Uterus (tissue), 4 donors: ENCODE data around the gene TERT. TPM values are rescaled to one million over a fixed set of nuclear protein-coding genes. Genes with fewer than 3 reads are reported as not detected.

Source experiments
- DNase-seq, 2 donors: peaks; one replicate each; pipeline ENCODE4 v3.0.0-alpha.2; 2019 to 2020
- H3K27ac ChIP-seq, 2 donors: fragments of 200-600 bp; sonication (generic); 1 replicate in 1 of 2; 2 replicates in 1 of 2; pipeline ENCODE4 v1.5.1; 2016 to 2018
- H3K27me3 ChIP-seq, 2 donors: fragments of 200-600 bp; sonication (generic); one replicate each; pipeline ENCODE4 v1.5.1; 2018 to 2019; ENCODE audit warnings: control low read depth in 1 of 2
- H3K36me3 ChIP-seq, 2 donors: fragments of 200-600 bp; sonication (generic); one replicate each; pipeline ENCODE4 v1.5.1; 2019; ENCODE audit warnings: control low read depth in 1 of 2
- H3K4me1 ChIP-seq, 2 donors: fragments of 200-600 bp; sonication (generic); one replicate each; pipeline ENCODE4 v1.5.1; 2018 to 2019; ENCODE audit warnings: control low read depth in 1 of 2
- H3K4me3 ChIP-seq, 2 donors: fragments of 200-600 bp; sonication (generic); 1 replicate in 1 of 2; 2 replicates in 1 of 2; pipeline ENCODE4 v1.5.1; 2018 to 2019; ENCODE audit warnings: mild to moderate bottlenecking in 1 of 2
- H3K9me3 ChIP-seq, 2 donors: fragments of 200-600 bp; sonication (generic); one replicate each; pipeline ENCODE4 v1.5.1; 2019; ENCODE audit warnings: control low read depth in 1 of 2
- POLR2A ChIP-seq, 2 donors: fragments of 450-650 bp; IDR thresholded peaks; one replicate each; pipeline ENCODE4 v1.6.1; 2016; ENCODE audit warnings: antibody characterized with exemption in 2 of 2, mild to moderate bottlenecking in 1 of 2, moderate library complexity in 1 of 2
- intact Hi-C: fragments of 100-400 bp; cut with DNase I; formaldehyde crosslinking; loops from one replicate; pipeline ENCODE4 v1.15.1; 2023; ENCODE audit warnings: low total_unique reads
- total RNA-seq, 4 donors: library from RNA; depleted of rRNA in 3 of 4; stranded (reverse); fragments of >200 nt in 3 of 4; gene quantifications; one replicate each; pipeline versions ENCODE4 v1.1.0 to v1.2.4, GENCODE V29; 2014 to 2023
- TF ChIP-seq, protein P1 (sequence below), 4 experiments: fragments of 200-600 bp in 2 of 4; fragments of 450-650 bp in 2 of 4; sonication (generic) in 2 of 4; IDR thresholded peaks; one replicate each; pipeline ENCODE4 v1.5.1; 2016 to 2019; ENCODE audit warnings: antibody characterized with exemption in 4 of 4, mild to moderate bottlenecking in 2 of 4, moderate library complexity in 1 of 4
- donor health status: DM: yes; HTN: yes; CAD: no.

The TERT gene
- total RNA-seq, 4 donors from 2014 or later: 0.26 TPM; not detected in 3

DNA sequence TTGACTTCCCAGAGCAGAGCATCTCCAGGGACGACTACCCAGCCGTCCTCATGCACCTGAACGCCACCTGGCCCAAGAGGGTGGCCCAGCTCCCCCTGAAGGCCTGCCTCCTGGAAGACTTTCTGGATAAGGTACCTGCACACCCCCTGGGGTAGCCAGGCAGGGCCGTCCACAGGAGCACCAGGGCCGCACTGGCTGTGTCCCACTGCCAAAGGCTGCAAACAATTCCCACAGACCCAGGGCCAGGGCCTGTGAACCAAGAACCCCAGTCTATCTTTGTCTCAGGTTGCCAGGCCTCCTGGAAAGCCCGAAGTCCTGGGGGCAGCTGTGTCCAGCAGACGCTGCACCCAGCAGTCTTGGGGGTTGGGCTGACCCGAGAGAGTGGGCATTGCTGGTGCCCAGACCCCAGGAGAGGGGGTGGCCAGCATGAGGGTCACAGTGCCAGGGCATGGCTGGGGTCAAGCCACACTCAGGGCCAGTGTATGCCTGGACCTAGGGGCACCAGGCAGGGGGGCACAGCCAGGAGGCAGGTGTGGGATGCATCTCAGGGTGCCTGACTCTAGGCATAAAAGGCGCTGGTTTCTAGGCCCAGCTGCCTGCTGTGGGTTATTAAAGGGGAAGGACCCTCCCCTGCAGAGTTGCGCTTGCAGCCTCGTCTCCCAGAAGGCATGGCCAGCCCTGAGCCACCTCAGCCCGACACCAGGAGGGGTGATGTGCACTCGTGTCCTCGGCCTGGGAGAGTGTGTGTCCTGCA is 52.0 kb downstream of the TERT start:
- no peak for DNase-seq
- intact Hi-C loops: no loop called here
- Histone ChIP-seq H3K4me3 (no peak overlapping the region), H3K9me3 (no peaks in the 10 kb centered on the region), H3K27me3 (peaks cover 0 to 14% of the 10 kb centered on the region in 2 donors), H3K4me1 (no peaks in the 10 kb centered on the region), H3K36me3 (no peaks in the 10 kb centered on the region), H3K27ac (no peak overlapping the region)
- no peak for TF ChIP-seq POLR2A (IDR thresholded peaks at IDR 0.05)
- TF ChIP-seq, protein P1, sequence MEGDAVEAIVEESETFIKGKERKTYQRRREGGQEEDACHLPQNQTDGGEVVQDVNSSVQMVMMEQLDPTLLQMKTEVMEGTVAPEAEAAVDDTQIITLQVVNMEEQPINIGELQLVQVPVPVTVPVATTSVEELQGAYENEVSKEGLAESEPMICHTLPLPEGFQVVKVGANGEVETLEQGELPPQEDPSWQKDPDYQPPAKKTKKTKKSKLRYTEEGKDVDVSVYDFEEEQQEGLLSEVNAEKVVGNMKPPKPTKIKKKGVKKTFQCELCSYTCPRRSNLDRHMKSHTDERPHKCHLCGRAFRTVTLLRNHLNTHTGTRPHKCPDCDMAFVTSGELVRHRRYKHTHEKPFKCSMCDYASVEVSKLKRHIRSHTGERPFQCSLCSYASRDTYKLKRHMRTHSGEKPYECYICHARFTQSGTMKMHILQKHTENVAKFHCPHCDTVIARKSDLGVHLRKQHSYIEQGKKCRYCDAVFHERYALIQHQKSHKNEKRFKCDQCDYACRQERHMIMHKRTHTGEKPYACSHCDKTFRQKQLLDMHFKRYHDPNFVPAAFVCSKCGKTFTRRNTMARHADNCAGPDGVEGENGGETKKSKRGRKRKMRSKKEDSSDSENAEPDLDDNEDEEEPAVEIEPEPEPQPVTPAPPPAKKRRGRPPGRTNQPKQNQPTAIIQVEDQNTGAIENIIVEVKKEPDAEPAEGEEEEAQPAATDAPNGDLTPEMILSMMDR (IDR thresholded peaks at IDR 0.05): no peak

DNA sequence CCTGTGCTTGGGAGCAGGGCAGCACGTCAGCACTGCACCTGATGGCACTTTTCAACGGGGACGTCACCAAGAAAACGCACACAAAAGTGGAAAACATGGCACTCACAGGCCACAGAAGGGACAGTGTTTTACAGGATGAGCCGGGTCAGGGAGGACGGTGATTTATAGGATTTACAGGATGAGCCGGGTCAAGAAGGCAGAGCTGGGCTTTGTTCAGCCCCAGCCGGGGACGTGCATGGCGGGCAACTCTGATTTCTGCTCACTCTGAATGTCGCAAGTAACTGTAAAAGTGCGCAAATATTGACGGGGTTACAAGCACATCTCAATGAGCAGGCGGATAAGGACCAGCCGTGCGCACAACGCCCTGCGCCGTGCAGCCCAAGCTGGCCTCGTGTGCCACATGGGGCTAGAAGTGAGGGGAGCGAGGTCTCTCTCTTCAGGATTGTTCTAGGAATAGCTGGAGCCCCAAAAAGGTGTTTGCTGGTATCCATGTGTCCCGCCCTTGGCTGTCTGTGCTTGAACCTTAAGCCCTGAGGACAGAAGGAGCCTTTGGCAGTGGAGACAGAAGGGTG is 53.3 kb downstream of the TERT start:
- Histone ChIP-seq H3K27ac (no peak overlapping the region), H3K4me1 (no peaks in the 10 kb centered on the region), H3K36me3 (no peaks in the 10 kb centered on the region), H3K4me3 (no peak overlapping the region), H3K27me3 (peaks cover 0 to 13% of the 10 kb centered on the region in 2 donors), H3K9me3 (no peaks in the 10 kb centered on the region)
- DNase-seq: no peak
- intact Hi-C loops: no loop called here
- TF ChIP-seq, protein P1 (IDR thresholded peaks at IDR 0.05): no peak
- no peak for TF ChIP-seq POLR2A (IDR thresholded peaks at IDR 0.05)

DNA sequence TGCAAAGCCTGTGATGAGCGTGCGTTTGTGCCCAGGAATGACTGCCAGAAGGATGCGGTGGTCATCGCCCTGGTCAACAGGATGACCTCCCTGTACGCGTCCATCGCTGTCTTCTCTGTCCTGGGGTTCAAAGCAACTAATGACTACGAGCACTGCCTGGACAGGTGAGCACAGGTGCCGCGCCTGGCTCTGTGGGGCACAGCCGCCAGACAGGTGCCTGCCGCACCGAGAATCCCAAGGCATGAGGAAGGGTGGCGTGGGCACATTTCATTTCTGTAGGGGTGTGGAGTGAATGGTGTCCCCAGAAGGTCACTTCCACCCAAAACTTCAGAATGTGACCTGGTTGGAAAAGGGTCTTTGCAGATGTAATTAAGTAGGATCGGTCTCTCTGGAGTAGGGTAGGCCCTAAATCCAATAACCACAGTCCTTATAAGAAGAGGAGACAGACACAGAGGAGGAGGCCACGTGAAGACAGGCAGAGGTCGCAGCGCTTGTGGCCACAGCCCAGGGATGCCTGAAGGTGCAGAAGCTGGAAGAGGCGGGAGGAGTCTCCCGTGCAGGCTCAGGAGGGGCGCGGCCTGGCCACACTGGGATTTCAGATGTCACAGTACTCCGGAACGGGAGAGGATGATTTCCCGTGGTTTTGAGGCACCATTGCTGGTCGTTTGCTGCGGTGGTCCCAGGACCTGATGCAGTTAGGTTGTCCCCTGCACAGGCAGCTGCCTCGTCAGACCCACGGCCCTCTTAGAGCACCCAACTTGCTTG is 54.2 kb downstream of the TERT start:
- Histone ChIP-seq H3K27me3 (peaks cover 0 to 5% of the 10 kb centered on the region in 2 donors), H3K27ac (no peak overlapping the region), H3K36me3 (no peaks in the 10 kb centered on the region), H3K9me3 (no peaks in the 10 kb centered on the region), H3K4me1 (no peaks in the 10 kb centered on the region), H3K4me3 (no peak overlapping the region)
- intact Hi-C loops: no loop called here
- DNase-seq: no peak
- TF ChIP-seq, protein P1 (IDR thresholded peaks at IDR 0.05): no peak
- TF ChIP-seq POLR2A (IDR thresholded peaks at IDR 0.05): no peak

DNA sequence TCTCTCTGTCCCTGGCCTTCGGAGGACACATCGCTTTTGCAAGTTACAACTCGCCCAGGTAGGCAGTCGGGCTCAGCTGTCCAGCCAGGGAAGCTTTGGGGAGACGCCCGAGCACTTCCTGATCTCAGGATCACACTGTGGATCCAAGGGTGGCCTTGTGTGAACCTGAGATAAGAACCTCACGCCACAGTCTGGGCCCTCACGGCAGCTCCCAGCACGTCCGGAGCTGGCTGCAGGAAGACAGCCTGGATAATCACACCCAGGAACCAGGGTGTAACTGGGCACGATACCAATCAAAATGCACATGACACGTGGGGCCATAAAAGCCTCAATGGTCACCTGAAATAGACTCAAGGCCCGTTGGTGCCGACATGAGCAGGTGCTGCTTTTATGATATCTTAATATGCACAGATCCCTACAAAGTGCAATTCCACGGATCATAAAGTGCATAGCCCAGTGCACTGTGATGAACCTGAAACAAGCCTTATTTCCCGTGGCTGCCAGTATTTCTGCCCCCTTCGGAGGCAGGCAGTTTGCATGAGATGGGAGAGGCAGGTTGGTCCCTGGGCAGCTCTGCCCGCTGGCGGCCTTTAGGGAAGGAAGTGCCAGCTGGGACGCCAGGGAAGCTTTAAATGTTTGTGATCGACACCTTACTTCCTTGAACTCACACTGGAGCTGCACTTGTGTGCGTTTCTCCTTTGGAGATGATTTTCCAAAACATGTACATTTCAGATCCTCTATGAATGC is 55.2 kb downstream of the TERT start:
- no peak overlapping the region for H3K4me3 ChIP-seq
- intact Hi-C loops: no loop called here
- DNase-seq: no peak
- no peaks in the 10 kb centered on the region for H3K36me3 ChIP-seq
- no peaks in the 10 kb centered on the region for H3K4me1 ChIP-seq
- H3K9me3 ChIP-seq: no peaks in the 10 kb centered on the region
- no peak overlapping the region for H3K27ac ChIP-seq
- TF ChIP-seq, protein P1 (IDR thresholded peaks at IDR 0.05): no peak
- no peak for TF ChIP-seq POLR2A (IDR thresholded peaks at IDR 0.05)
- peaks cover 0 to 4% of the 10 kb centered on the region in 2 donors for H3K27me3 ChIP-seq
